ENCODE measurements around the gene PTGDS. TPM values are rescaled to one million over a fixed set of nuclear protein-coding genes. Genes with fewer than 3 reads are reported as not detected.

PTGDS gene
- total RNA-seq, 1 donor from 2014 or later = 3.8 TPM

GRCh38 chr9:136975644-136976043, 1.7 kb upstream of the PTGDS start:
- no peaks in the 10 kb centered on the region for H3K27me3 ChIP-seq (ENCODE audit: control insufficient read depth, insufficient read depth, low read length)
- no peak overlapping the region for H3K4me3 ChIP-seq (ENCODE audit: low read depth, low read length)
- no peak for DNase-seq (ENCODE audit: low read depth)
- peak; percentile 16 for TF ChIP-seq CTCF (IDR thresholded peaks at IDR 0.05; ENCODE audit: insufficient read depth, low read length, poor library complexity, severe bottlenecking)
- no peaks in the 10 kb centered on the region for H3K36me3 ChIP-seq (ENCODE audit: control insufficient read depth, insufficient read depth, low read length)

- H3K27me3 ChIP-seq (ENCODE audit: control insufficient read depth, insufficient read depth, low read length) = no peaks in the 10 kb centered on the region
- no peak for DNase-seq (ENCODE audit: low read depth)
- no peaks in the 10 kb centered on the region for H3K36me3 ChIP-seq (ENCODE audit: control insufficient read depth, insufficient read depth, low read length)
- H3K4me3 ChIP-seq (ENCODE audit: low read depth, low read length) = peak overlapping the region; percentile 37
- no peak for TF ChIP-seq CTCF (IDR thresholded peaks at IDR 0.05; ENCODE audit: insufficient read depth, low read length, poor library complexity, severe bottlenecking)
Measured at GRCh38 chr9:136977649-136978072, 357 bp downstream of the PTGDS start.

- H3K27me3 ChIP-seq (ENCODE audit: control insufficient read depth, insufficient read depth, low read length) = peaks cover 3% of the 10 kb centered on the region
- H3K4me3 ChIP-seq (ENCODE audit: low read depth, low read length) = peak overlapping the region; percentile 37
- no peak for DNase-seq (ENCODE audit: low read depth)
- no peaks in the 10 kb centered on the region for H3K36me3 ChIP-seq (ENCODE audit: control insufficient read depth, insufficient read depth, low read length)
- TF ChIP-seq CTCF (IDR thresholded peaks at IDR 0.05; ENCODE audit: insufficient read depth, low read length, poor library complexity, severe bottlenecking) = no peak
Measured at GRCh38 chr9:136978073-136978864, 965 bp downstream of the PTGDS start.

- no peaks in the 10 kb centered on the region for H3K36me3 ChIP-seq (ENCODE audit: control insufficient read depth, insufficient read depth, low read length)
- H3K27me3 ChIP-seq (ENCODE audit: control insufficient read depth, insufficient read depth, low read length) = peaks cover 8% of the 10 kb centered on the region
- H3K4me3 ChIP-seq (ENCODE audit: low read depth, low read length) = no peak overlapping the region
- TF ChIP-seq CTCF (IDR thresholded peaks at IDR 0.05; ENCODE audit: insufficient read depth, low read length, poor library complexity, severe bottlenecking) = no peak
- no peak for DNase-seq (ENCODE audit: low read depth)
Measured at GRCh38 chr9:136978865-136979544, 1.7 kb downstream of the PTGDS start.

GRCh38 chr9:136979769-136980587, 2.7 kb downstream of the PTGDS start:
- peaks cover 18% of the 10 kb centered on the region for H3K27me3 ChIP-seq (ENCODE audit: control insufficient read depth, insufficient read depth, low read length)
- H3K36me3 ChIP-seq (ENCODE audit: control insufficient read depth, insufficient read depth, low read length) = no peaks in the 10 kb centered on the region
- TF ChIP-seq CTCF (IDR thresholded peaks at IDR 0.05; ENCODE audit: insufficient read depth, low read length, poor library complexity, severe bottlenecking) = no peak
- no peak for DNase-seq (ENCODE audit: low read depth)
- H3K4me3 ChIP-seq (ENCODE audit: low read depth, low read length) = no peak overlapping the region
